Heart right ventricle (tissue), 16 donors: Measurements from ENCODE around the gene ZSCAN23. TPM values are rescaled to one million over a fixed set of nuclear protein-coding genes. Genes with fewer than 3 reads are reported as not detected.

ENCODE experiments used
- ATAC-seq, 8 donors: fragments of 200-7000 bp; cut with Tn5 transposase; one replicate each; pipeline ENCODE4 v1.9.1; 2020; ENCODE audit warnings: mild to moderate bottlenecking in 8 of 8, moderate library complexity in 8 of 8, moderate number of reproducible peaks in 1 of 8
- DNase-seq, 2 donors: peaks; one replicate each; pipeline ENCODE4 v3.0.0-alpha.2; 2020
- H3K27ac ChIP-seq, 10 donors: fragments of 200-600 bp; sonication (generic) in 2 of 10; one replicate each; pipeline versions ENCODE4 v1.5.0 to v1.8.0; 2020 to 2022; ENCODE audit warnings: mild to moderate bottlenecking in 3 of 10
- H3K27me3 ChIP-seq, 7 donors: fragments of 200-600 bp; one replicate each; pipeline ENCODE4 v1.8.0; 2021 to 2022; ENCODE audit warnings: mild to moderate bottlenecking in 2 of 7
- H3K36me3 ChIP-seq, 9 donors: fragments of 200-600 bp; sonication (generic) in 1 of 9; one replicate each; pipeline versions ENCODE4 v1.5.0 to v1.8.0; 2020 to 2022; ENCODE audit warnings: mild to moderate bottlenecking in 2 of 9
- H3K4me1 ChIP-seq, 9 donors: fragments of 200-600 bp; sonication (generic) in 1 of 9; one replicate each; pipeline versions ENCODE4 v1.5.0 to v1.8.0; 2020 to 2022; ENCODE audit warnings: mild to moderate bottlenecking in 4 of 9
- H3K4me3 ChIP-seq, 10 donors: fragments of 200-600 bp; sonication (generic) in 2 of 10; one replicate each; pipeline versions ENCODE4 v1.5.0 to v1.8.0; 2020 to 2022; ENCODE audit warnings: mild to moderate bottlenecking in 7 of 10, moderate library complexity in 2 of 10
- H3K9me3 ChIP-seq, 11 donors: fragments of 200-600 bp in 10 of 11; sonication (generic) in 2 of 11; one replicate each; pipeline versions ENCODE4 v1.5.0 to v1.8.0; 2013 to 2022; ENCODE audit warnings: mild to moderate bottlenecking in 2 of 11, control low read depth in 1 of 11, moderate library complexity in 1 of 11
- CTCF ChIP-seq, 9 donors: fragments of 200-600 bp; sonication (generic) in 2 of 9; IDR thresholded peaks; one replicate each; pipeline versions ENCODE4 v1.5.0 to v1.8.0; 2021 to 2022; ENCODE audit warnings: antibody characterized with exemption in 9 of 9, mild to moderate bottlenecking in 5 of 9, moderate library complexity in 1 of 9
- WGBS, 2 donors: extraction: QIAGEN DNeasy Blood & Tissue Kit; methylation state at CpG; one replicate each; pipeline ENCODE4 v1.1.7; 2013; ENCODE audit warnings: inconsistent platforms in 1 of 2; 5-methylcytosine and 5-hydroxymethylcytosine counted together
- intact Hi-C, 10 donors: fragments of 100-400 bp; cut with DNase I; formaldehyde crosslinking; loops; one replicate each; pipeline versions ENCODE4 v1.11.1 to v1.14.2; 2022
- polyA plus RNA-seq, 2 donors: library from polyadenylated mRNA; stranded (reverse); fragments of 200-250 nt; gene quantifications; one replicate each; pipeline ENCODE4 v1.2.3, GENCODE V29; 2013
- total RNA-seq, 10 donors: library from RNA; stranded (reverse); fragmentation: NEBNext Ultra II Directional in 3 of 10; extraction: Animal tissue kit (Norgen Biotek cat#: 25700) in 3 of 10; gene quantifications; one replicate each; pipeline versions ENCODE4 v1.2.1 to v1.2.4, GENCODE V29; 2021 to 2023
- donor health status: Arrhythmogenic right ventricular cardiomyopathy.
- donor health status: ischemic (EF 13 %, LVEDD 7.1; RV severe dilation, severe dysfunction).
- donor health status: healthy with polysubstance abuse.
- donor health status: DM: no; HTN: yes; CAD: no.
- donor health status: DM: no; HTN: no; CAD: no.
- donor health status: ischemic (EF 25% LVEDD 6.9; RV normal size, moderate dysfunction).
- donor health status: ischemic (EF 25% LVEDD 5.7; RV mildly dilated, moderate dysfunction).
- donor health status: healthy.
- donor health status: DM: yes; HTN: yes; CAD: no.
- donor health status: Ischemic cardiomyopathy.
- donor health status: ischemic (EF 35%, LVEDD 5.7; RV mildly dilated, moderate dysfunction).
- donor health status: nonischemic (EF 11% LVEDD 7.7; RV severe dilation, severe dysfunction).
- donor health status: DM: yes; HTN: yes; CAD: no.
- donor health status: PGD.
- donor health status: ischemic (EF 29% LVEDD 5.4; RV normal size, mild dysfunction).
- donor health status: nonischemic (EF 23%, LVEDD 6.1; RV moderate dilation, normal function).

ZSCAN23 gene
- total and polyA plus RNA-seq, 12 donors = 0.26 to 2.7 (median 1.2) TPM

DNA sequence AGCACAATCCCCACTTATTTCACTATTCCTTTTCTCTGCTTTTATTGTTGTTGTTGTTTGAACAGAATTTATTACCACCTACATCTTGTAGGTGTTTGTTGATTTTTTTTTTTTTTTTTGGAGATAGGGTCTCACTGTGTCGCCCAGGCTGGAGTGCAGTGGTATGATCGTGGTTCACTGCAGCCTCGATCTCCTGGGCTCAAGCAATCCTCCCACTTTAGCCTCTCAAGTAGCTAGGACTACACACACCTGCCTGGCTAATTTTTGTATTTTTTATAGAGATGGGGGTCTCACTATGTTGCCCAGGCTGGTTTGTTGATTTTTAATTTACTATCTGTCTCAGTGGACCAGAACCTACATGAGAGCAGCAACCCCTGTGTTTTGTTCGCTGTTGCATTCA is 47.4 kb downstream of the ZSCAN23 start:
- peaks cover 0 to 63% (median 11%) of the 10 kb centered on the region in 9 donors for H3K36me3 ChIP-seq
- intact Hi-C loops = loop anchor here in 1 of 10 donors (10.0 kb wide), 1 partner anchor 289 kb away; no protein-coding TSS in a partner anchor
- no peak overlapping the region for H3K4me3 ChIP-seq
- WGBS, 2 donors = 95 to 97% methylated on average over 4 of the region's 4 CpGs
- H3K27ac ChIP-seq = no peak overlapping the region
- H3K4me1 ChIP-seq = peaks cover 3 to 38% (median 18%) of the 10 kb centered on the region in 9 donors
- H3K27me3 ChIP-seq = no peaks in the 10 kb centered on the region
- TF ChIP-seq CTCF (IDR thresholded peaks at IDR 0.05) = no peak
- no peaks in the 10 kb centered on the region for H3K9me3 ChIP-seq
- DNase-seq (no peak), ATAC-seq (no peak)

DNA sequence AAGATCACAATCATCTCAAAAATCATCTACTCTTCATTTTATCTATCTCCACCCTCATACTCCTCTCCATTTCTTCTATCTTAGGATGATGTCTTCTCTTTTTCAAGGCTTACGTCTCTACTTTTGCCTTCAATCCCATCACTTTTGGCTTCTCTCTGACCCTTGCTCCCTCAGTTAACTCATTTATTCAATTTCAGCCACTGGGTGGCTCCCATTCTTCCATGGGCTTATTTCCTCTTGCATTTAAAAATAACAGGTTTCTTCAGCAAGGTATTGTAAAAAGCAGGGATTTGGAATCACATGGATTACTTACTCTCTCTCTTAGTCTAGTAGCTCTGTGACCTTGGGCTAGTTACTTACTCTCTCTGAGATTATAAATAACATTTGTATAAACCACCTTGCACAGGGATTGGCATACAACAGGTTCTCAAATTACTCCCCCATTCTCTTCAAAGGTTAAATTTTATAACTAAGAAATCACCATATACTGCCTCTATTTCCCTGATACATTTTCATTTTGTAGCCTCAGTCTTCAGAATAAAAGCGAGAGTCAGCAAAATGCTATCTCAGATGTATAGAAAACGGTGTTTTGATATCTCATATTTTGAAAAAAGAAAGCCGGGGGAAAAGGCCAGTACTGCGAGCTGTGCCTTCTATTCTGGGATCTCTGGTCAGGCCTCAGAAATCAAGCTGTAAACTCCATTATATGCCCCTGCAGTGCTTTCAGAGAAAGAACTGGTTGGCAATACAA is 49.2 kb downstream of the ZSCAN23 start:
- H3K36me3 ChIP-seq = peaks cover 0 to 82% (median 22%) of the 10 kb centered on the region in 9 donors
- H3K4me3 ChIP-seq = no peak overlapping the region
- H3K4me1 ChIP-seq = peaks cover 3 to 33% (median 14%) of the 10 kb centered on the region in 9 donors
- H3K27ac ChIP-seq = no peak overlapping the region
- peak in 3 of 9 donors; percentile 10 to 28 (median 17) for TF ChIP-seq CTCF (IDR thresholded peaks at IDR 0.05)
- ATAC-seq = no peak
- intact Hi-C loops = loop anchor here in 1 of 10 donors (10.0 kb wide), 1 partner anchor 291 kb away; no protein-coding TSS in a partner anchor
- 75 to 87% methylated on average over 5 of the region's 5 CpGs for WGBS, 2 donors
- DNase-seq = no peak
- no peaks in the 10 kb centered on the region for H3K9me3 ChIP-seq
- H3K27me3 ChIP-seq = no peaks in the 10 kb centered on the region

- WGBS, 2 donors = 93 to 94% methylated on average over 8 of the region's 8 CpGs
- Histone ChIP-seq H3K4me1 (peaks cover 0 to 9% (median 4%) of the 10 kb centered on the region in 9 donors), H3K27ac (no peak overlapping the region), H3K36me3 (peaks cover 0 to 91% (median 25%) of the 10 kb centered on the region in 9 donors), H3K27me3 (no peaks in the 10 kb centered on the region), H3K4me3 (no peak overlapping the region), H3K9me3 (no peaks in the 10 kb centered on the region)
- intact Hi-C loops = loop anchor here in 1 of 10 donors (10.0 kb wide), 1 partner anchor 294 kb away; no protein-coding TSS in a partner anchor
- no peak for DNase-seq
- no peak for ATAC-seq
- no peak for TF ChIP-seq CTCF (IDR thresholded peaks at IDR 0.05)
Measured at GRCh38 chr6:28390688-28391087, 52.6 kb downstream of the ZSCAN23 start.

DNA sequence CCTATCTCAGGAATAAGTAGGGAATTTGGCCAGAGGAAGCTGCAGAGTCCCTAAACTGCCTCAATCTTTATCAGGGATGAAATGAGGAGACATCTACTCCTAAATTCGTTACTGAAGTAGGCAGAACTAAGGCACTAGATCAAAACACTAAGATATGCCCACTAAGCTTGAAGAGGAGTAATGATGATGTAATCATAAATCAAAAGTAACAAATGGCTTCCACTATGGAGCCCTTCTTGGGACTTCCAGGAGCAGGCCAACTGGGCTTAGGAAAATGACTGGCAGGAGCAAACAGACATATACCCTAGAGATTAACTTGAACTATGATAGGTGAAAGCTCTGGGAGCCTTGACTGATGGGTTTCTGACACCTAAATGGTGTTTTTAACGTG is 59.2 kb downstream of the ZSCAN23 start:
- Histone ChIP-seq H3K27me3 (no peaks in the 10 kb centered on the region), H3K9me3 (peaks cover 0 to 5% (median 0%) of the 10 kb centered on the region in 11 donors), H3K36me3 (peaks cover 0 to 75% (median 17%) of the 10 kb centered on the region in 9 donors), H3K27ac (peak overlapping the region in 5 of 10 donors; percentile 57 to 84 (median 72)), H3K4me1 (peaks cover 0 to 19% (median 12%) of the 10 kb centered on the region in 9 donors), H3K4me3 (no peak overlapping the region)
- WGBS, 2 donors = 72 to 73% methylated on average over 2 of the region's 2 CpGs
- intact Hi-C loops = no loop called here
- ATAC-seq (no peak), DNase-seq (no peak)
- TF ChIP-seq CTCF (IDR thresholded peaks at IDR 0.05) = no peak
